Measurements from ENCODE around the gene PINLYP. TPM values are rescaled to one million over a fixed set of nuclear protein-coding genes. Genes with fewer than 3 reads are reported as not detected.
A peak's percentile ranks its signal among the peaks of the same experiment; 100 is the strongest.

The PINLYP gene
- total RNA-seq, 6 experiments from 2014 or later = 0.58 to 1.5 (median 0.81) TPM; not detected in 1

- no CpG with 5 or more reads among the region's 3 CpGs for WGBS (ENCODE audit: insufficient coverage, low coverage, low lambda C conversion rate, missing lambda C conversion rate)
- H3K36me3 ChIP-seq = peaks cover 0 to 21% (median 0%) of the 10 kb centered on the region in 4 donors
Measured at GRCh38 chr19:43552616-43553015, 23.0 kb upstream of the PINLYP start.

GRCh38 chr19:43553656-43554055 is 21.9 kb upstream of the PINLYP start:
- intact Hi-C loops (cut with DNase I) = loop anchor here in 1 of 2 donors (10.0 kb wide), 1 partner anchor 101 kb away; no protein-coding TSS in a partner anchor

More at GRCh38 chr19:43552616-43553015, 23.0 kb upstream of the PINLYP start:
- Histone ChIP-seq H3K27ac (no peak overlapping the region), H3K9me3 (no peaks in the 10 kb centered on the region), H3K4me3 (no peak overlapping the region), H3K27me3 (no peaks in the 10 kb centered on the region), H3K4me1 (no peaks in the 10 kb centered on the region)
- DNase-seq (no peak), ATAC-seq (no peak)
- intact Hi-C loops (cut with DNase I) = loop anchor here in 1 of 2 donors (10.0 kb wide), 1 partner anchor 102 kb away; no protein-coding TSS in a partner anchor
- no peak for TF ChIP-seq POLR2A (IDR thresholded peaks at IDR 0.05)
- TF ChIP-seq, protein P1, sequence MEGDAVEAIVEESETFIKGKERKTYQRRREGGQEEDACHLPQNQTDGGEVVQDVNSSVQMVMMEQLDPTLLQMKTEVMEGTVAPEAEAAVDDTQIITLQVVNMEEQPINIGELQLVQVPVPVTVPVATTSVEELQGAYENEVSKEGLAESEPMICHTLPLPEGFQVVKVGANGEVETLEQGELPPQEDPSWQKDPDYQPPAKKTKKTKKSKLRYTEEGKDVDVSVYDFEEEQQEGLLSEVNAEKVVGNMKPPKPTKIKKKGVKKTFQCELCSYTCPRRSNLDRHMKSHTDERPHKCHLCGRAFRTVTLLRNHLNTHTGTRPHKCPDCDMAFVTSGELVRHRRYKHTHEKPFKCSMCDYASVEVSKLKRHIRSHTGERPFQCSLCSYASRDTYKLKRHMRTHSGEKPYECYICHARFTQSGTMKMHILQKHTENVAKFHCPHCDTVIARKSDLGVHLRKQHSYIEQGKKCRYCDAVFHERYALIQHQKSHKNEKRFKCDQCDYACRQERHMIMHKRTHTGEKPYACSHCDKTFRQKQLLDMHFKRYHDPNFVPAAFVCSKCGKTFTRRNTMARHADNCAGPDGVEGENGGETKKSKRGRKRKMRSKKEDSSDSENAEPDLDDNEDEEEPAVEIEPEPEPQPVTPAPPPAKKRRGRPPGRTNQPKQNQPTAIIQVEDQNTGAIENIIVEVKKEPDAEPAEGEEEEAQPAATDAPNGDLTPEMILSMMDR (IDR thresholded peaks at IDR 0.05) = no peak

GRCh38 chr19:43554317-43554895 is 21.2 kb upstream of the PINLYP start:
- Histone ChIP-seq H3K9me3 (no peaks in the 10 kb centered on the region), H3K4me1 (no peaks in the 10 kb centered on the region), H3K4me3 (no peak overlapping the region), H3K27ac (no peak overlapping the region), H3K36me3 (peaks cover 0 to 21% (median 0%) of the 10 kb centered on the region in 4 donors), H3K27me3 (no peaks in the 10 kb centered on the region)
- TF ChIP-seq, protein P1 (IDR thresholded peaks at IDR 0.05) = no peak
- no peak for TF ChIP-seq POLR2A (IDR thresholded peaks at IDR 0.05)
- DNase-seq (no peak), ATAC-seq (no peak)
- intact Hi-C loops (cut with DNase I) = loop anchor here in 1 of 2 donors (10.0 kb wide), 1 partner anchor 100 kb away; no protein-coding TSS in a partner anchor
- WGBS (ENCODE audit: insufficient coverage, low coverage, low lambda C conversion rate, missing lambda C conversion rate) = 91% methylated on average over 13 of the region's 15 CpGs

More at GRCh38 chr19:43553656-43554055, 21.9 kb upstream of the PINLYP start:
- Histone ChIP-seq H3K36me3 (peaks cover 0 to 21% (median 0%) of the 10 kb centered on the region in 4 donors), H3K27me3 (no peaks in the 10 kb centered on the region), H3K4me3 (no peak overlapping the region), H3K9me3 (no peaks in the 10 kb centered on the region), H3K27ac (no peak overlapping the region), H3K4me1 (no peaks in the 10 kb centered on the region)
- TF ChIP-seq POLR2A (IDR thresholded peaks at IDR 0.05) = no peak
- TF ChIP-seq, protein P1 (IDR thresholded peaks at IDR 0.05) = no peak
- no peak for DNase-seq
- no peak for ATAC-seq
- 83% methylated on average over 1 of the region's 4 CpGs for WGBS (ENCODE audit: insufficient coverage, low coverage, low lambda C conversion rate, missing lambda C conversion rate)

- no peaks in the 10 kb centered on the region for H3K9me3 ChIP-seq
- 49% methylated on average over 6 of the region's 8 CpGs for WGBS (ENCODE audit: insufficient coverage, low coverage, low lambda C conversion rate, missing lambda C conversion rate)
- no peaks in the 10 kb centered on the region for H3K4me1 ChIP-seq
- intact Hi-C loops (cut with DNase I) = loop anchor here in 1 of 2 donors (10.0 kb wide), 1 partner anchor 100 kb away; no protein-coding TSS in a partner anchor
- H3K4me3 ChIP-seq = no peak overlapping the region
- H3K27me3 ChIP-seq = no peaks in the 10 kb centered on the region
- no peak overlapping the region for H3K27ac ChIP-seq
- H3K36me3 ChIP-seq = peaks cover 0 to 21% (median 0%) of the 10 kb centered on the region in 4 donors
- ATAC-seq = peak; percentile 79 to 95 (median 92)
- no peak for TF ChIP-seq POLR2A (IDR thresholded peaks at IDR 0.05)
- TF ChIP-seq, protein P1 (IDR thresholded peaks at IDR 0.05) = peak; percentile 60 to 76 (median 74)
- peak; percentile 64 to 76 (median 70) for DNase-seq
Measured at GRCh38 chr19:43555185-43555770, 20.3 kb upstream of the PINLYP start.

All from right lobe of liver (tissue), 6 donors.